ENCODE results near the gene WDR54. TPM values are rescaled to one million over a fixed set of nuclear protein-coding genes. Genes with fewer than 3 reads are reported as not detected.
A peak's percentile ranks its signal among the peaks of the same experiment; 100 is the strongest.
"Not testable (repeated sequence)": the region's sequence is repeated elsewhere in the genome, so short reads cannot be mapped to it uniquely, and the experiment has no call there.

Gene WDR54
- total RNA-seq, 2 donors from 2014 or later, result 0.99 to 14.3 TPM

DNA sequence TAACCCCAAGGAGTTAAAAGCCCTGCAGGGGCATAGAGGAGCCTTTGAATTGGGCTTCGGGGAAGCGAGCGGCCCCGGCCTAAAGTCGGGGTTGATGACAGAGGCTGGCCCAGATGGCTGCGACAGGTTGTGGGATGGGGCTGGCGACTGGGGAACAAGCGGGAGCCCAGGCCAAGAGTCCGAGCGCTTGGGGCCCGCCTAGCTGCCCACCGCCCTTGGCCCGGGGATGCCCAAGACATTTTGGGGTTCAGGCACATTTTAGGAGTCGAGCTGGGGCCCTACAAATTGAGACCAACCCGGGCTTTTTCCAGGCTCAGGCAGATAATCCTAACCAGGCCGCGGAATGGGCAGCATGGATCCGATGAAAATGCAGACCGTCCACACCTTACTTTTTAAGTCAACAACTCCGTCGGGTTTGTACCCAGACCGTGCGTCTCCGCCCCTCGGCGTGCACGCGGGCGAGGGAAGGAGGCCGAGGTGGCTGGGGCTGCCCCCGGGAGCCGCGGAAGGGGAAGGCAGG lies 19.7 kb downstream of the WDR54 start:
- peak overlapping the region; percentile 26 to 45 for H3K4me3 ChIP-seq
- H3K4me1 ChIP-seq, result peaks cover 39% of the 10 kb centered on the region
- DNase-seq, result no peak
- intact Hi-C loops (cut with DNase I), result no loop called here
- no peak for TF ChIP-seq CTCF (IDR thresholded peaks at IDR 0.05)
- TF ChIP-seq POLR2A (IDR thresholded peaks at IDR 0.05), result no peak
- no peaks in the 10 kb centered on the region for H3K36me3 ChIP-seq (replicated peaks in 1 of 2; ENCODE audit: insufficient read depth in 1 of 2, low read depth in 2 of 2)
- H3K27ac ChIP-seq, result peak overlapping the region; percentile 95 to 98 (median 96)
- no peak for ATAC-seq
- 2 to 12% methylated on average over 9 to 33 of the region's 33 CpGs for WGBS, 2 donors
- H3K27me3 ChIP-seq, result no peaks in the 10 kb centered on the region
- no peaks in the 10 kb centered on the region for H3K9me3 ChIP-seq

GRCh38 chr2:74441690-74442482 lies 20.4 kb downstream of the WDR54 start, which contains the start of gene RTKN:
Gene RTKN, minus strand, starts transcription at chr2:74441937. Its CDS starts 121 bp downstream, at chr2:74441816.
- Histone ChIP-seq H3K36me3 (replicated peaks in 1 of 2; ENCODE audit: insufficient read depth in 1 of 2, low read depth in 2 of 2) (no peaks in the 10 kb centered on the region), H3K4me3 (peak within 1 kb of the TSS; percentile 26 to 45), H3K9me3 (no peaks in the 10 kb centered on the region), H3K27me3 (no peaks in the 10 kb centered on the region), H3K4me1 (peaks cover 34% of the 10 kb centered on the region), H3K27ac (peak within 1 kb of the TSS; percentile 95 to 98 (median 96))
- DNase-seq, result peak; percentile 79 to 86 (median 83)
- TF ChIP-seq CTCF (IDR thresholded peaks at IDR 0.05), result peak in 5 of 7 experiments; percentile 13 to 52 (median 38)
- peak; percentile 75 to 96 (median 92) for TF ChIP-seq POLR2A (IDR thresholded peaks at IDR 0.05)
- peak; percentile 67 for ATAC-seq
- 3 to 7% methylated on average over 11 to 73 of the region's 75 CpGs for WGBS, 2 donors
- intact Hi-C loops (cut with DNase I), result no loop called here

- DNase-seq; ATAC-seq; intact Hi-C loops (cut with DNase I); H3K36me3 ChIP-seq (replicated peaks in 1 of 2; ENCODE audit: insufficient read depth in 1 of 2, low read depth in 2 of 2); H3K9me3 ChIP-seq; H3K27me3 ChIP-seq: not testable (repeated sequence)
- H3K4me1 ChIP-seq, result peaks cover 37% of the 10 kb centered on the region
- WGBS, 2 donors, result 65 to 73% methylated on average over 16 of the region's 16 CpGs
- peak overlapping the region in 1 of 2 donors; percentile 26 for H3K4me3 ChIP-seq
- peak overlapping the region; percentile 95 to 98 (median 96) for H3K27ac ChIP-seq
Observed at GRCh38 chr2:74442483-74443297, 21.2 kb downstream of the WDR54 start.

DNA sequence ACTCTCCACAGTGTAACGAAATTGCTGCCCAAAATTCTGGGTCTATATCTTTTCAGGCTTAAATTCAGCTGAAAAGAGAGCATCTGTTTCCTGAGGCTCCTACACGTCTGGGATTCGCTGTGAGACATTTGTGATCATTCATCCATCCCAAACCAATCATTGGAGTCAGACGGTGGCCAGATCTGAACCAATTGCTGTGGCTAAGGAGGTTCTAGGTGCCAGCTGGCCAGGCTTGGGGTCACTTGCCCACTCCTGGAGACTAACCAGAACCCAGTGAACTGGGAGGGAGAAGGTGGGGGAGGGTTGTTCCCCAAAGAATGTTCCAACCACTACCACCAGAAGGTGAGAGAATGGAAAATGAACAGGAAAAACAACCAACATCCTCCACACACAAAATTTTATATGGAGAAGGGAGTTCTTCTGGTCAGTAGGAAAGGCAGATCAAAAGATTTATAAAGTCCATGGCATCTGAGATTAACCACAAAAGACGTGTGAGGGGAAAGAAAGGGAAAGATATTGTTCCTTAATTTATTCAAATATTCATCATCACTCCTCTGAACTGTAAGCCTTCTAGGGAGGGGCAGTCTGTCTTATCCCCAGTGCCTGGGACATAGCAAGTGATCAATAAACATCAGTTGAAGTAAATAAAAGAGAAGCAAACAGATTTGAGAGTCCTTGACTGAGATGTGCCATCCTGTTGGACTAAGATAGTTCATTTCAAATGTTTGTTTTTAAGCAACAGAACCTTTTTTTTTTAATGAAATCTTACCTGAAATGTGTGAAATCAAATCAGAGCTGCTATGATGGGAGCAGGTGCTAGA lies 23.2 kb downstream of the WDR54 start:
- no peak overlapping the region for H3K27ac ChIP-seq
- H3K4me1 ChIP-seq, result peaks cover 18% of the 10 kb centered on the region
- no peak overlapping the region for H3K4me3 ChIP-seq
- intact Hi-C loops (cut with DNase I), result no loop called here
- H3K27me3 ChIP-seq, result no peaks in the 10 kb centered on the region
- 32 to 46% methylated on average over 4 to 5 of the region's 5 CpGs for WGBS, 2 donors
- H3K9me3 ChIP-seq, result no peaks in the 10 kb centered on the region
- no peak for TF ChIP-seq CTCF (IDR thresholded peaks at IDR 0.05)
- no peak for TF ChIP-seq POLR2A (IDR thresholded peaks at IDR 0.05)
- ATAC-seq (no peak), DNase-seq (no peak)
- H3K36me3 ChIP-seq (replicated peaks in 1 of 2; ENCODE audit: insufficient read depth in 1 of 2, low read depth in 2 of 2), result no peaks in the 10 kb centered on the region

Data from body of pancreas (tissue), 4 donors.